GM12872 (cell line): Measurements from ENCODE around the gene LARGE1.

Experiments
- CTCF ChIP-seq: IDR thresholded peaks from 3 replicates; pipeline ENCODE4 v1.5.1; 2011; ENCODE audit warnings: low read depth, mild to moderate bottlenecking, low read length, moderate library complexity; ENCODE audit not compliant: insufficient read depth

LARGE1 gene

GRCh38 chr22:33481550-33481949 is 438.7 kb downstream of the LARGE1 start:
- TF ChIP-seq CTCF, result no peak

DNA sequence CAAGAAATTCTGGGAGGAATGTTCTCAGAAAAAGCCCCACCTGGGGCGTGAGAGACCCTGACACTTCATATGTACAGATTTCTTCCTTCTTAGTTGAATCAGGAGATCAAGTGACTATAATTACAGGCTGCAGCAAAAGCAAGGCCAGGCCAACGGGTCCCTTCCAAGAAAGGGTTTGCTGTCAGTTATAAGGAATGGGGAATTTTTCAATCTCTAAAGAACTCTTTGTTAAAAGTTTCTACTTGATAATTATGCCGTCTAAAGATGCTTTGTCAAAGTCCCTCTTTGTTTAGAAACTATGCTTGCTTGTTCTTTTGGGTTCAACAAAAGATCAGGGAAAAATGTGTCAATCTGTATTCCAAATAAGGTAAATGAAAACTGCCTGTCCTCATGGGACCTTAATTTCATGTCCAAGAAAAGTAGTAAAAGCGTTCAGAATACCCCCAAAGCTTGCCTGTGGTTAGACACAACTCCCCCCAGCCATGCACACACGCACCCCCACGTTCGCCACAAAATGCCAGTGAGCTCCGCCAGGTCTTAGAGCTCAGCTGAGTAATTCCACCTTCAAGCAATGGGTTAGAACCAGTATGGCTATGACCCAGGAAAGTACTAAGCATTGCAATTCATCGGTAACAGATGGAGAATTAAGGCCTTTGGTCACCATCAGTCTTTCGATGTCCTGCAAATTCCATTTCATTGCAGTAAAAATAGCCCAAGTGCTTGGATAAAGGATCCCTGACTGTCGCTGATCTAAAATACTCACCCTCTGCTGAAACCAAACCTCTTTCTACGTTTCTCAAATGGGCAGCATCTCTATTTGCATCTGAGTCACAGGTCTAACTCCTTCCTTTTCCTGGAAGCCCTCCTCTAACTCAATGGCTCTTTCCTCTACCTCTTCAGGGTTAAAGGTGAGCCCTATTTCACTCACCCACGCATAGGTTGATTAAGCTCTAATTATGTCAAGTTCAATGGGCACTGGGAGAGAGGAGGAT is 442.9 kb downstream of the LARGE1 start:
- TF ChIP-seq CTCF, result no peak

DNA sequence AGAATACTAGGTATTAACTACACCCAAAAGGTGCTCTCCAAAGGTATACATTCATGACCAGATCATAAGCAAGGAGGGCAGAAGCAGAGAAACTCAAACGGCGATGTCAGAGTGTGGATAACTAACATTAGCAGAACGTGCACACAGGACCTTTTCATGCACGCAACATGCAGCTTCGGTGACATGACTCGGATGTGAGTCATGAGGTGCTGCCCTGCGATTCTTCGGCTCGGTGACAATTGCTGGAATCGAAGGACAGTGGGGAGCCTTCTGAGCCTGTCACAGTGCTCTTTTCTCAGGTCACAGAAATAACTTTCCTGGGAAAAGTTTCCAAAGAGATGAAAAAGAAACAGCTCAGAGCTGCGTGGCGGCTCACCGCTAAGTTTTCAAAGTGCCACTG is 443.6 kb downstream of the LARGE1 start:
- TF ChIP-seq CTCF, result no peak

DNA sequence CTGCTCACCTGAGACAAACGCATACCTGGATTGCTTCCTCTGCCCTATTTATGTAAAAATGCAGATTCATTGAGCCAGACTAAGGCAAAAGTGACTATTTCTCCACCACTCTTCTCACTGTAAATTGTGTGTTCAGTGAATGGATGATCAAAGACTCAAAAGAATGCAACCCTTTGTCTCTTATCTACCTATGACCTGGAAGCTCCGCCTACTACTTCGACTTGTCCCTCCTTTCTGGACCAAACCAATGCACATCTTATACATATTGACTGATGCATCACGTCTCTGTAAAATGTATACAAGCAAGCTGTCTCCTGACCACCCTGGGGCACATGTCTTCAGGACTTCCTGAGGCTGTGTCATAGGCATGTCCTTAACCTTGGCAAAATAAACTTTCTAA is 444.1 kb downstream of the LARGE1 start:
- TF ChIP-seq CTCF, result no peak

- no peak for TF ChIP-seq CTCF
These were observed 445.7 kb downstream of the LARGE1 start for GRCh38 chr22:33474587-33474986.

DNA sequence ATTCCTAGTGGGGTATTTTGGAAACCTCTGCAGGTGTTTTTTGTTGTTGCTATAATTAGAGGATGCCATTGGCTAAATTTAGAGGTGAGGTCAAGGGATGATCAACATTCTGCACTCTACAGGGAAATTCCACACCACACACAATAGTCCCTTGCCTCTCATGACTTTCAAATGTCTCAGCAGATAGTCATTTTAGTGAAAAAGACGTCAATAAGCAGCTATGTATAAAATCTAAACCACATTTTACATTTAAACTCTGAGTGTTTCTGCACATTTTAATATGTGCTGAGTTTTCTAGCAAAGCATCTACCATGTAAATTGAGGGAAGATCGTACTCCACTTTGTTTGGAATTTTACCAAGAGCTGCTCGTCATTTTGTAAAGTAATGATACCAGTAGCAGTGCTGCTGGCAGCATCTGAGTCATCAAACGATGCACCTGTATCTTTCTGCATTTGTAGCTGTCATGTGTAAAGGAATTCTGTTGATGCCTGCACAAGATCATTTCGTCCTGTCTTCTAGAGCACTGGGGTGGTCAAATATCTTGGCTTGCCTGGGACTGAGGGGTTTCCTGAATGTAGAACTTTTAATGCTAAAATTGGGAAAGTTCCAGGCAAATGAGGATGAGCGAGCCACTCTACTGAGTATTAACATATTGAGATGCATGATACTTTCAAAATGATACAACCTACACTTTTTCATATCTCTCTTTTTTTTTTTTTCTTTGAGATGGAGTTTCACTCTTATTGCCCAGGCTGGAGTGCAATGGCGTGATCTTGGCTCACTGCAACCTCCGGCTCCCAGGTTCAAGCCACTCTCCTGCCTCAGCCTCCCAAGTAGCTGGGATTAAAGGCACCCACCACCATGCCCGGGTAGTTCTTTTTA is 447.6 kb downstream of the LARGE1 start:
- no peak for TF ChIP-seq CTCF

DNA sequence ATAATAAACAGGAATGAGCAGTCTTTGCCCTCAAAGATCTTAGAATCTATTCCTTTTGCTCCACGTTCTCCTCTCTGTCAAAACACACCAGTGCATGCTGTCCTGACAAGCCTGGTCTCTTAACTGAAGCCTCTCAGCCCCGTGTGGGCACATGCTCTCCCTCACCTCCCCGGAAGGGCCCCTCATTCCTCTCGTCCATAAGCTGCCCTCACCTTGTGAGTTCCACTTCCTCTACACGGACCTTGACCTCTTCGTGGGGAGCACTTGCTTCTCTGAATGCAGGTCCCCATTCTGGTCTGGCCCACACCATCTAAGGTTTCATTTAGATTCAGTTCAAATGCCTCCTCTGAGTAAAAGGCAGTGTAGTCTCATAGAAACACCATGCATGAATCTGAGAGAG is 449.8 kb downstream of the LARGE1 start:
- TF ChIP-seq CTCF, result no peak
